Keratinocyte (primary cell): ENCODE results near the gene LAMTOR5.

Source experiments
- EZH2 ChIP-seq: IDR thresholded peaks from one replicate; pipeline ENCODE4 v1.6.1; 2012; ENCODE audit warnings: inconsistent platforms, mild to moderate bottlenecking, low read length, moderate library complexity
- TF ChIP-seq, protein P1 (sequence below), 3 experiments: IDR thresholded peaks in 1 of 3; conservative IDR thresholded peaks in 1 of 3; optimal IDR thresholded peaks in 1 of 3; 2 replicates in 2 of 3; 3 replicates in 1 of 3; pipeline versions ENCODE3 to v1.5.1; 2011; ENCODE audit warnings: low read length in 3 of 3, mild to moderate bottlenecking in 3 of 3, moderate library complexity in 2 of 3, control low read depth in 1 of 3, inconsistent platforms in 1 of 3; ENCODE audit not compliant: insufficient read depth in 2 of 3; ENCODE audit errors: extremely low read depth in 1 of 3

DNA sequence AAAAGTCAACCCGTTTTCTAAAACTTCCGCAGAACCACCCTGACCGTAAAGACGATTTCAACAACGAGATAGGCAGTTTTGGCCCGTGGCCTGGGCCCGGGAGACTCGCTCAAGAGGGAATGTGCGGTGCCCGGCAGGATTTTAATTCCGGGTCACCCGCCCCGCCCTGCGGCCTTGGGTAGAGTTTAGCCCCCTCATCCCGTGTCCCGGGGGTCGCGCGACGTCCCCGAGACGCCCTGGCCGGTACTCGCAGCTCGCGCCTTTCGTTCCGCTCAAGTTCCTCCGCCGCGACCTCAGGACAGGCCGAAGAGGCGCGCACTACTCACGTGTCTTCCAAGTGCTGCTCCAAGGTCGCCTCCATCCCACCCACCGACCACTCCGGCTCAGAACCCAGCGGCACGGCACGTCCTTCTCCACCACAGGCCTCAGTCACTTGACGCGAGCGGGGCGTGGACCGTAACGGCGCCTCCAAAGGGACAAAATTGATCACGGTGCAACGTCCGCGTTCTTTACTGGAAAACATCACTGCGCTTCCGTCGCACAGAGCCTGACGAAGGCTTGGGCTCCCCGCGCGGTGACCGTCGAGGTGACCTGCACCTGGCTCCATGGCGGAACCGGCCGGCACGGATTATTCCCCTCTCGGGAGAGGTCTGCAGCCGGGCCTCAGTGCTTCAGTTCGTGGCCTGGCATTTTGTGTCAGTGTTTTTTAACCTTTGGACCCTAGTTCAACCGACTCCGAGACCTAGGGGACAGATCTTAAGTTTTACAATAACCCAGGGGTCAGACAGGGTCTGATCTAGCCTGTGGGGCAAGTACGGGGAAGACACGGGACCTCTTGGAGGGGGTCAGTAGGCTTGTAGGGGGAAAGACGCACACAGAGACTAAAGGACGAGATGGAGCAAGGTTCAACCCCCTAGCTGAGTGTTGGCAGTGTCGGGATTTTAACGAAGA is at the start of gene LAMTOR5:
- no peak for TF ChIP-seq EZH2
- TF ChIP-seq, protein P1, sequence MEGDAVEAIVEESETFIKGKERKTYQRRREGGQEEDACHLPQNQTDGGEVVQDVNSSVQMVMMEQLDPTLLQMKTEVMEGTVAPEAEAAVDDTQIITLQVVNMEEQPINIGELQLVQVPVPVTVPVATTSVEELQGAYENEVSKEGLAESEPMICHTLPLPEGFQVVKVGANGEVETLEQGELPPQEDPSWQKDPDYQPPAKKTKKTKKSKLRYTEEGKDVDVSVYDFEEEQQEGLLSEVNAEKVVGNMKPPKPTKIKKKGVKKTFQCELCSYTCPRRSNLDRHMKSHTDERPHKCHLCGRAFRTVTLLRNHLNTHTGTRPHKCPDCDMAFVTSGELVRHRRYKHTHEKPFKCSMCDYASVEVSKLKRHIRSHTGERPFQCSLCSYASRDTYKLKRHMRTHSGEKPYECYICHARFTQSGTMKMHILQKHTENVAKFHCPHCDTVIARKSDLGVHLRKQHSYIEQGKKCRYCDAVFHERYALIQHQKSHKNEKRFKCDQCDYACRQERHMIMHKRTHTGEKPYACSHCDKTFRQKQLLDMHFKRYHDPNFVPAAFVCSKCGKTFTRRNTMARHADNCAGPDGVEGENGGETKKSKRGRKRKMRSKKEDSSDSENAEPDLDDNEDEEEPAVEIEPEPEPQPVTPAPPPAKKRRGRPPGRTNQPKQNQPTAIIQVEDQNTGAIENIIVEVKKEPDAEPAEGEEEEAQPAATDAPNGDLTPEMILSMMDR (optimal IDR thresholded peaks at IDR 0.05 in 1 of 3, IDR thresholded peaks at IDR 0.05 in 1 of 3, conservative IDR thresholded peaks at IDR 0.05 in 1 of 3; ENCODE audit: extremely low read depth in 1 of 3, insufficient read depth in 2 of 3, low read length in 3 of 3): peak in 2 of 3 experiments; percentile 2 to 17
